Esophagus squamous epithelium (tissue), 5 donors: Measurements from ENCODE around the gene NOC4L. TPM values are rescaled to one million over a fixed set of nuclear protein-coding genes. Genes with fewer than 3 reads are reported as not detected.
"Not testable (repeated sequence)": the region's sequence is repeated elsewhere in the genome, so short reads cannot be mapped to it uniquely, and the experiment has no call there.

ENCODE experiments used
- DNase-seq: peaks from one replicate; lab custom pipeline; 2025; lab: John Stamatoyannopoulos, UW
- H3K27ac ChIP-seq, 4 donors: fragments of 200-600 bp; sonication (generic); one replicate each; pipeline ENCODE4 v1.5.1; 2016 to 2019; ENCODE audit warnings: mild to moderate bottlenecking in 1 of 4
- H3K27me3 ChIP-seq, 4 donors: fragments of 200-600 bp; sonication (generic); 1 replicate in 3 of 4; 2 replicates in 1 of 4; pipeline versions ENCODE4 v1.5.1 to v1.6.0; 2017 to 2021; ENCODE audit warnings: antibody characterized with exemption in 1 of 4
- H3K36me3 ChIP-seq, 3 donors: fragments of 200-600 bp; sonication (generic); one replicate each; pipeline ENCODE4 v1.5.1; 2016 to 2019
- H3K4me1 ChIP-seq, 3 donors: fragments of 200-600 bp; sonication (generic); one replicate each; pipeline ENCODE4 v1.5.1; 2017 to 2019
- H3K4me3 ChIP-seq, 4 donors: fragments of 200-600 bp; sonication (generic); 1 replicate in 3 of 4; 2 replicates in 1 of 4; pipeline ENCODE4 v1.5.1; 2016 to 2019; ENCODE audit warnings: mild to moderate bottlenecking in 2 of 4, moderate library complexity in 1 of 4
- H3K9me3 ChIP-seq, 3 donors: fragments of 200-600 bp; sonication (generic); one replicate each; pipeline ENCODE4 v1.5.1; 2016 to 2019
- POLR2A ChIP-seq, 4 donors: fragments of 450-650 bp; IDR thresholded peaks; one replicate each; pipeline ENCODE4 v1.6.1; 2017; ENCODE audit warnings: antibody characterized with exemption in 4 of 4, mild to moderate bottlenecking in 4 of 4, moderate library complexity in 3 of 4
- WGBS, 2 donors: methylation state at CpG; one replicate each; pipeline ENCODE4 v1.1.5; 2018; 5-methylcytosine and 5-hydroxymethylcytosine counted together
- intact Hi-C: fragments of 100-400 bp; cut with DNase I; formaldehyde crosslinking; loops from one replicate; pipeline ENCODE4 v1.15.0; 2022
- total RNA-seq, 4 donors: library from RNA; depleted of rRNA; stranded (reverse); fragments of >200 nt; gene quantifications; one replicate each; pipeline ENCODE4 v1.1.0, GENCODE V29; 2016
- TF ChIP-seq, protein P1 (sequence below), 6 experiments: fragments of 450-650 bp in 4 of 6; fragments of 200-600 bp in 2 of 6; sonication (generic) in 2 of 6; IDR thresholded peaks; one replicate each; pipeline ENCODE4 v1.5.1; 2016 to 2019; ENCODE audit warnings: antibody characterized with exemption in 6 of 6, mild to moderate bottlenecking in 4 of 6, moderate library complexity in 4 of 6
- donor health status: DM: yes; HTN: yes; CAD: no.

The NOC4L gene
- total RNA-seq, 4 donors from 2014 or later: 9.6 to 12.1 (median 11.1) TPM

DNA sequence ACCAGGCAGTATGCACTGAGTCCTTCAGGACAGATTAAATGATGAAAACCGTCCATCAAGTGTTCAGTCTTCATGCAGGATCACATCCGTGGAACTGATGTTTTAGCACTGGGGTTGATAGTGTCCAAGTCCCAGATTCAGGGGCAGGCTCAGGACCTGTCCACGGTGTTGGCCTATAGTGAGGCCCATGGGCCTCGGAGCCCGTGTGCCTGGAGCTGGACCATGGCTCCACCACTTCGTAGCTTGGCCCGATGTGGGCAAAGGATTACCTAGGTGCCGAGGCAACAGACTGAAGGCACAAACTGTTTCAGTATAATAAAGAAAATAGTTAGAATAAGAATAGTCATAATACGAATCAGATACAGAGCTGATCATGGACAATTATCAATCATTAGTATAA, 42.0 kb upstream of the NOC4L start:
- H3K9me3 ChIP-seq: no peaks in the 10 kb centered on the region
- H3K4me3 ChIP-seq: no peak overlapping the region
- H3K36me3 ChIP-seq: peaks cover 0 to 51% (median 3%) of the 10 kb centered on the region in 3 donors
- TF ChIP-seq, protein P1, sequence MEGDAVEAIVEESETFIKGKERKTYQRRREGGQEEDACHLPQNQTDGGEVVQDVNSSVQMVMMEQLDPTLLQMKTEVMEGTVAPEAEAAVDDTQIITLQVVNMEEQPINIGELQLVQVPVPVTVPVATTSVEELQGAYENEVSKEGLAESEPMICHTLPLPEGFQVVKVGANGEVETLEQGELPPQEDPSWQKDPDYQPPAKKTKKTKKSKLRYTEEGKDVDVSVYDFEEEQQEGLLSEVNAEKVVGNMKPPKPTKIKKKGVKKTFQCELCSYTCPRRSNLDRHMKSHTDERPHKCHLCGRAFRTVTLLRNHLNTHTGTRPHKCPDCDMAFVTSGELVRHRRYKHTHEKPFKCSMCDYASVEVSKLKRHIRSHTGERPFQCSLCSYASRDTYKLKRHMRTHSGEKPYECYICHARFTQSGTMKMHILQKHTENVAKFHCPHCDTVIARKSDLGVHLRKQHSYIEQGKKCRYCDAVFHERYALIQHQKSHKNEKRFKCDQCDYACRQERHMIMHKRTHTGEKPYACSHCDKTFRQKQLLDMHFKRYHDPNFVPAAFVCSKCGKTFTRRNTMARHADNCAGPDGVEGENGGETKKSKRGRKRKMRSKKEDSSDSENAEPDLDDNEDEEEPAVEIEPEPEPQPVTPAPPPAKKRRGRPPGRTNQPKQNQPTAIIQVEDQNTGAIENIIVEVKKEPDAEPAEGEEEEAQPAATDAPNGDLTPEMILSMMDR (IDR thresholded peaks at IDR 0.05): no peak
- TF ChIP-seq POLR2A (IDR thresholded peaks at IDR 0.05): no peak
- no peaks in the 10 kb centered on the region for H3K4me1 ChIP-seq
- WGBS, 2 donors: 94 to 95% methylated on average over 7 to 9 of the region's 9 CpGs
- no peaks in the 10 kb centered on the region for H3K27me3 ChIP-seq
- DNase-seq: no peak
- intact Hi-C loops: no loop called here
- H3K27ac ChIP-seq: no peak overlapping the region

DNA sequence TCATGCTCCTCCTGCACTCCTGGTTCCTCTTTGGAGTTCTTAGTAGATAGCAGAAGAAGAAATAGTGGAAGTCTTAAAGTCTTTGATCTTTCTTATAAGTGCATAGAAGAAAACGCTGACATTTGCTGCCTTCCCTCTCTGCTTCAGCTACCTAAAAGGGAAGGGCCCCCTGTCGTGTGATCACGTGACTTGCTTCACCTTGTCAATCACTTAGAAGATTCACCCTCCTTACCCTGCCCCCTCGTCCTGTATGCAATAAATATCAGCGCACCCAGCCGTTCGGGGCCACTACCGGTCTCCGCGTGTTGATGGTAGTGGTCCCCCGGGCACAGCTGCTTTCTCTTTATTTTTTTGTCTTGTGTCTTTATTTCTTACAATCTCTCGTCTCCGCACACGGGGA, 41.2 kb upstream of the NOC4L start:
- DNase-seq, H3K27me3 ChIP-seq, intact Hi-C loops, H3K4me3 ChIP-seq, H3K9me3 ChIP-seq, H3K27ac ChIP-seq, H3K4me1 ChIP-seq: not testable (repeated sequence)
- WGBS, 2 donors: 84 to 92% methylated on average over 14 of the region's 14 CpGs
- peaks cover 0 to 54% (median 3%) of the 10 kb centered on the region in 3 donors for H3K36me3 ChIP-seq

DNA sequence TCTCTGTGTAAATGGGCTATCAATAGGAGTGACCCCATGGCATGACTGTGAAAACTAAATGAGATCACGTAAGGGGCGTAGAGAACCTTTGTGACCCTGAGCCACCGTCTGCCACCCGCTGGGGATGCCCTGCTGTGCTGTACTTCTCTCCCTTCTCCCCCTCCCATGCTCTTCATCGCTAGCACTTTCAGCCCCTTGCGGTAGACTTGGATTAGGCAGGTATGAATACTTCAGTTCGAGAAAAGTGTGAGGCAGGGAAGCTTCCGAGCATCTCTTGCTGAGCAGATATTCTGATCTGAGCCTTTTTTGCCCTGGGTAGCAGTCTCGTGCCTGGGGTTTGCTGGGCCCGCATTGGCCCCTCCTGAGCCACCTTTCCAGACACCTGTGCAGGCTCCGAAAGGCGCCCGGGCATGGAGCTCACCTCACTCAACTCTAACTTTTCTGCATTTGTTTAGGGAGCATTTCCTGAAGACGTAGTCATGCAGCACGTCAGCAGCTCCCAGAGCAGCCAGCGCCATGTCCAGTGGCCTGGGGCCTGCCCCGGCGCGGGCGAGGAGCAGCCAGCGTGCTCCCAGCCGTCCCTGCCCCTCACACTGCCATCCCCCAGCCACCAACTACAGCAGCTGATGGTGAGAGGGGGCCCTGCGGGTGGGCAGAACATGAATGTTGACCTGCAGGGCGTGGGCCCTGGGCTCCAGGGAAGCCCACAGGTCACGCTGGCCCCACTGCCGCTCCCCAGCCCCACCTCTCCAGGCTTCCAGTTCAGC, 40.5 kb upstream of the NOC4L start:
- peaks cover 0 to 54% (median 3%) of the 10 kb centered on the region in 3 donors for H3K36me3 ChIP-seq
- intact Hi-C loops: no loop called here
- H3K9me3 ChIP-seq: no peaks in the 10 kb centered on the region
- H3K27me3 ChIP-seq: no peaks in the 10 kb centered on the region
- 87 to 90% methylated on average over 8 of the region's 26 CpGs for WGBS, 2 donors
- no peak for DNase-seq
- no peak overlapping the region for H3K27ac ChIP-seq
- TF ChIP-seq, protein P1 (IDR thresholded peaks at IDR 0.05): no peak
- no peak for TF ChIP-seq POLR2A (IDR thresholded peaks at IDR 0.05)
- no peak overlapping the region for H3K4me3 ChIP-seq
- no peaks in the 10 kb centered on the region for H3K4me1 ChIP-seq

DNA sequence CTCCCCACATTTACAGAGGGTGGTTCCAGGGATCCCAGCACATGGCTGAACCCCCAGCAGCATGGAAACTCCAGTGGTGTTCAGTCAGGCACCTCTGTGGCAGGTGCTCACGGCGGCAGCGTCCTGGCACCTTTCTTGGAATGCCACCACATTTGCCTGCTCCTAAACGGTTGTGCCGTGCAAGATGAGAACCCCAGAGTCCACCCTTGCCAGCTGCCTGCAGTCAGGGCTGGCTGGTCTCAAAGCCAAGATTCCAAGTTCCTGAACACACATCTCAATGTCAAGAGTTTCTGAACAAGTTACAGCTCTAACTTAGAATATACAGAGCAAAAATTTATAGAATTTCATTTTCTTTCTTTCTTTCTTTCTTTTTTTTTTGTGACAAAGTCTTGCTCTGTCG, 38.8 kb upstream of the NOC4L start:
- intact Hi-C loops: no loop called here
- Histone ChIP-seq H3K27ac (no peak overlapping the region), H3K27me3 (no peaks in the 10 kb centered on the region), H3K36me3 (peaks cover 0 to 57% (median 6%) of the 10 kb centered on the region in 3 donors), H3K4me1 (no peaks in the 10 kb centered on the region), H3K4me3 (no peak overlapping the region), H3K9me3 (no peaks in the 10 kb centered on the region)
- WGBS, 2 donors: 83 to 84% methylated on average over 5 to 6 of the region's 6 CpGs
- no peak for DNase-seq
- TF ChIP-seq, protein P1 (IDR thresholded peaks at IDR 0.05): no peak
- TF ChIP-seq POLR2A (IDR thresholded peaks at IDR 0.05): no peak

DNA sequence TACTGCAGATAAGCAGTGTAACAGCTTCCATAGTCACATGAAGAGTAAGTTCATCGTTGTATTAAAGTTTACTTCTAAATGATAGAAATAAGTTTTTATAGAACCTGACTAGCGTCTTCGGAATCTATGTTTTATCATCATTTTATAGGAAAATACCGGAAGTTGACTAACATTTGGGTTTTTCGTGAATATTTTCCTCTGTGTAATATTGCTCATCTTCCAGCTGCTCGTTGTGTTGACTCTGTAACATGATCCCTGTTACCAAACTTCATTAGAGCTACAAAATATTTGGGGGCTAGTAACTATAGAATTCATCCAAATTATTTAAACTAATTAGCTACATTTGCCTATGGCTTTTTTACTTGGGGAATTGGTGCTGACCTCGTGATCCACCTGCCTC, 37.3 kb upstream of the NOC4L start:
- WGBS, 2 donors: 92 to 97% methylated on average over 7 of the region's 7 CpGs
- no peak overlapping the region for H3K27ac ChIP-seq
- no peaks in the 10 kb centered on the region for H3K4me1 ChIP-seq
- H3K9me3 ChIP-seq: no peaks in the 10 kb centered on the region
- TF ChIP-seq, protein P1 (IDR thresholded peaks at IDR 0.05): no peak
- no peak for TF ChIP-seq POLR2A (IDR thresholded peaks at IDR 0.05)
- intact Hi-C loops: no loop called here
- no peak overlapping the region for H3K4me3 ChIP-seq
- peaks cover 3 to 67% (median 9%) of the 10 kb centered on the region in 3 donors for H3K36me3 ChIP-seq
- DNase-seq: no peak
- H3K27me3 ChIP-seq: no peaks in the 10 kb centered on the region
